Stromal cell of bone marrow (primary cell): ENCODE results near the gene DDI2.
"Not testable (repeated sequence)": the region's sequence is repeated elsewhere in the genome, so short reads cannot be mapped to it uniquely, and the experiment has no call there.

Experiments used
- DNase-seq: peaks from one replicate; pipeline ENCODE4 v3.0.0-alpha.2; 2012; ENCODE audit warnings: low read depth

Gene DDI2

DNA sequence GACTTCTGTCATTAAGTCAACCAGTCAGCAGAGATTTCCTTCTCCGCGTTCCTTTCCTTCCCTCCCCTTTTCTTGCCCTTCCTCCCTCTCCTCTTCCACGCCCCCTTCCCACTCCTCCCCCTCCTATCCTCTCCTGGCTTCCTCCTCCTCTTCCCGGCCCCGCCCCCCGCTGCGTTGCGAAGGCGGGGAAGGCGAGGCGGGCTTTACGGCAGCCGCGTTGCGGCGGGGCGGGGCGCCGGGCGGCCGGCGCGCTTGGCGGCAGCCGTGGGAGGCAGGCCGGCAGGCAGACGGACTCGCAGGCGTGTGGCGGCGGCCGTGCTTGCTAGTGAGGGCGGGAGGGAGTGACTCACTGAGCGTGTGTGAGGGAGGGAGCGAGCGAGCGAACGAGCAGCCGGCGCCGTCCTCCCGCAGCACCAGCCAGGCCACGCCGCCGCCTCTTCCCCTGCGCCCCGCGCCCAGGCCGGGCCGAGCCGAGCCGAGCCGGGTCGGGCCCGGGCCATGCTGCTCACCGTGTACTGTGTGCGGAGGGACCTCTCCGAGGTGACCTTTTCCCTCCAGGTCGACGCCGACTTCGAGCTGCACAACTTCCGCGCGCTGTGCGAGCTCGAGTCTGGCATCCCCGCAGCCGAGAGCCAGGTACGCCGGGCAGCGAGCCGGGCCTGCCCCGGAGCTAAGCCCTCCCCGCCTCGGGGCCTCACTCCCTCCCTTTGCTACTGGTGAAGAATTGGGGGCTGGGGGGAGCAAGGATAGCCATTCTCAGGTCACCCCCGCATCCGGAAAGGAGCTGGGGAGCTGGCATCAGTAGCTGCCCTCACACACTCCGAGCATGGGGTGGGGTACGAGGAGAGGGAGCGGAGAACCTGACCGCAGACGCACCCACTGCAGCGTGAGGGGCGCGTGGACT lies at the start of gene DDI2:
DDI2 (plus strand) TSS at position 286 of the 904 bp plus-strand sequence; CDS start at position 499, 213 bp downstream.
- peak; percentile 97 for DNase-seq

GRCh38 chr1:15568387-15569073 lies 48.7 kb upstream of the DDI2 start:
- no peak for DNase-seq

DNA sequence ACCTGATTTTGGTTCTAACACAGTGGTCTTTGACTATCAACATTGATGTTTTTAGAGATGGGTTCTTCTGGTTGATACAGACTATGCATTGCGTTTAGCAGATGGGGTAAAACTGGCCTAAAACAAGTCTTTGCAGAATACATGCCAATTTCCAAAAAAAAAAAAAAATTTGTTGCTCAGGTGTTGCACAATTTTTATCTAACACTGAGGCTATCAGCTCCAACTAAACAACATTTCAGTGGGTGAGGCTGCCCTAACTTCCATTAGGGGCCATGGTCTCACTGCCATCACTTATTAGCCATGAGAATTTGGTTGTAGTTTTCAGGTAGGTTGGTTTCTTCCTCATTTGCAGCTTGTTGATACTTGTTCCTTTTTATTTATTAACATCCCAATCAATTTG lies 46.4 kb upstream of the DDI2 start:
- no peak for DNase-seq

- DNase-seq: no peak
Measured at GRCh38 chr1:15571266-15571665, 46.0 kb upstream of the DDI2 start.

DNA sequence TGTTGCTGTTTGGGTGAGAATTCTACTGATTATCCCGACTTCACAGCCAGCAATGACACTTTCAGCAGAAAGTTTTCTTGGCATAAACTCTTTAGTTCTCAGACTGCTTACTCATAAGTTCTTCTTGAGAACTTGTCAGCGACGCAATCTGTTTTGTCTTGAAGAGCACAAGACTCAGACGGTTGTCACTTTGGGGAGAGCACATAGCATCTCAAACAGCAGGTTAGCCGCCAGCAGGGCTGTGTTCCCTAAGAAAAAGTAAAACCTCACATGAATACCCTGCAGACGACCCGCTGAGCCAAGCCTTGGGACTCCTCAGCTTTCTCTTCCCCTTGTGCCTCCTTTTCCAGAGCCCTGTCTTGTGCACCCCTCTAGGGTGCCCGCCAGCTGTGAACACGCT lies 43.8 kb upstream of the DDI2 start:
- no peak for DNase-seq

GRCh38 chr1:15574741-15575140 lies 42.5 kb upstream of the DDI2 start:
- no peak for DNase-seq

DNA sequence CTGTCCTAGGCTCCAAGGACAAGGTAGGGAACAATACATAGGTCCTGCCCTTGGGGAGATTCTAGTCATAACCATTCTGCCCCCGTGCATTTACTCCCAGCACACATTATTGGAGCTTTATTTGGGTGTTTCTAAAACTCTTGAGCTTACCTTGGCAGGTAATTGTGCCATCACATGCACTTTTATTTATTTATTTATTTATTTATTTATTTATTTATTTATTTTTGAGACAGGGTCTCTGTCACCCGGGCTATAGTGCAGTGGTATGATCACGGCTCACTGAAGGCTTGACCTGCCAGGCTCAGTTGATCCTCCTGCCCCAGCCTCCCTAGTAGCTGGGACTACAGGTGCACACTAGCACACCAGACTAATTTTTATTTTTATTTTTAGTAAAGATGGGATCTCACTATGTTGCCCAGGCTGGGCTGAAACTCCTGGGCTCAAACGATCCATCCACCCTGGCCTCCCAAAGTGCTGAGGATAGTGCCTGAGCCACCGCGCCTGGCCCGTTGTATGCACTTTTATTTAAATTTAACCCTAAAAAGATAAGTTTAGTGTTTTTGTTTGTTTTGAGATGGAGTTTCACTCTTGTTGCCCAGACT lies 41.6 kb upstream of the DDI2 start:
- DNase-seq: no peak

GRCh38 chr1:15577691-15578090 lies 39.6 kb upstream of the DDI2 start:
- DNase-seq: no peak

DNA sequence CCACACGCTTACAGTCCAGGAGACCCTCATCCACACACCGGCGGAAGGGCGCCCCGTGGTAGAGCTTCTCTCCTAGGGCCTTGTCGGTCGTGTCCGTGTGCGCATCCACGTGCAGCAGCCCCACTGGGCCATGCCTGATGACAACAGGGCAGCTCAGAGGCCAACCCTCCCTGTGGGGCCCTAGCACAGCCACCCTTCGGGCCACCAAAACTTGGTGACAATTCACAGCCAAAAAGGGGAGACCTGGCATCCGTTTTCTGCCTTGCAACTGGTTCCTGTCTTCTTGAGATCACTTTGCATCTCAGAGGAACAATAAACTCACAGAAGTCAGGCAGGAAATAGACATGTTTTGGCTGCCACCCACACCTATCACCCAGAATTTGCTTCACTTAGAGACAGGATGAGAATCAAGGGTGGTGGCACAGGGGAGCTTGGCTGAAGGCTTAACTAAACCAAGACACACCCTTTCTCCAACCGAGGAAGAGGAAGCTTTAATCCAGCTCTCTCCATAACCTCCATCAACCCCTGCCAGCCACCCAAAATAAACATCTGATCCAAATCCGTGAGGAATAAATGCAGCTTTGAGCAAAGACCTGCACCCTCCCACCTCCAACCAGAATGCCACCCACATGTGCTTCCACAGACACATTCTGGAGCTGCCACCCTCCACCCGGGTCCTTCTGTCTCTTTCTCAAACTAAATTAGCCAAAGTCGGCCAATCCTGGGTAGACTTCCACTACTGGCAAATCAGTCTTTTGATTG lies 38.2 kb upstream of the DDI2 start:
- DNase-seq: no peak

GRCh38 chr1:15579683-15580047 lies 37.6 kb upstream of the DDI2 start:
- no peak for DNase-seq

DNA sequence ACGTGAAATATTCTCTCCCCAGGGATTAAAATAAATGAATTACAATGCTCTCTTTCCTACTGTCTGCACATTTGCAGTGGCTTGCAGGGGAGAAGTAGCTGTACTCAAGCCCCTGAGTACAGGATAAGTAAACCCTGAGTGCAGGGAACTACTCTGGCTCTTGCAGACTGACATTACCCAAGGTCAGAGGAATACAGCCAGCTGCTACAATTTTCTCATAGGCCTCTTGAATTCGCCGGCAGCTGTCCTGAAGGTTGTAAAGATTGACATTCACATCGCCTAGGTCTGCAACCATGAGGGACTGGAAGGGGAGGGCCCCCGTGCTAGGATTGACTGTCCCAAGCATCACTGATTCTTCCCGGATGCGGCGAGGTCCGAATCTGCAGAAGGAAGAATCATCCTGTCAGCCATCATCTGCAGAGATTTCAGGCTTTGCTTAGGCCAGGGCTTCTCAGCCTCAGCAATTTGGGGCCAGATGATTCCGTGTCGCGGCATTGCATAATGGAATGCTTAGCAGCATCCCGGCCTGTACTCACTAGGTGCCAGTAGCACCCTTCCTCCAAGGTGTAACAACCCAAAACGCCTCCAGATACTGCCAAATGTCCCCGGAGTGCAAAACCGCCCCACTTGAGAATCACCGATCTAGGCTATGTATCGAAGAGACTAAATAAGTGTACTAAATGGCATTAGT lies 34.1 kb upstream of the DDI2 start:
- no peak for DNase-seq

- no peak for DNase-seq
Measured at GRCh38 chr1:15584489-15585363, 32.5 kb upstream of the DDI2 start, which contains the start of gene AGMAT. AGMAT (minus strand) TSS chr1:15585051; CDS start chr1:15584967, 84 bp downstream.

GRCh38 chr1:15592285-15592684 lies 25.0 kb upstream of the DDI2 start:
- DNase-seq: no peak

DNA sequence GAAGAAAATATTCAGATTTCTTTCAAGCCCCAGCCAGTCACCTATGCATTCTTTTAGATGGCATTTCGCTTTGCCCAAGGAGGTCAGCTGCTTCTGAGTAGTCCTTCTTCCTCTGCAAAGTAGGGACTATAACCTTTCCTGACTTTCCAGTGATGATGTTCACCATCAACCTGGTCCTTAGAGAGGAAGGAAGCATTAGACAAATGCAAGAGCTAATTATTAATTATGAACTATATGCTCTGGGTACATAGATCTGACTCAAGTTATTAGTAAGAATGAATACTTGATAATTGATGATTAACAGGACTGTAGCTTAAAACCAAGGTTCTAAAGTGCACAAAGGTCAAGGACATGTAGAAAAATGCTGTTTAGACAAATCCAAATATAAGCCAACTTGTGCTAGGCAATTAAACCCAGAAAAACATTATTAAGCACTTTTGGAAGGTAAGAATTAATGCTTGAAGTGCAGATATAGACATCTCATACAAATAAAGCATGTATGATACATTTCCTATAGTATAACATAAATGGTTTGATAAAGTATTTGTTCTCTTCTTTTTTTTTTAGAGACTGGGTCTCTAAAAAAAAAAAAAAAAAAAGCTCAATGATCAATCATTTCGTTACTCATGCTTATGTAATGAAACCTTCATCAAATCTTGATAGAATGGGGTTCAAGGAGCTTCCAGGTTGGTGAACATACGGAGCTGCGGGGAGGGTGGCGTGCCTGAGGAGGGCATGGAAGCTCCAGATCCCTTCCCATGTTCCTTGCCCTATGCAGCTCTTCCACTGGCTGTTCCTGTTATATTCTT lies 21.2 kb upstream of the DDI2 start:
- DNase-seq: no peak

DNA sequence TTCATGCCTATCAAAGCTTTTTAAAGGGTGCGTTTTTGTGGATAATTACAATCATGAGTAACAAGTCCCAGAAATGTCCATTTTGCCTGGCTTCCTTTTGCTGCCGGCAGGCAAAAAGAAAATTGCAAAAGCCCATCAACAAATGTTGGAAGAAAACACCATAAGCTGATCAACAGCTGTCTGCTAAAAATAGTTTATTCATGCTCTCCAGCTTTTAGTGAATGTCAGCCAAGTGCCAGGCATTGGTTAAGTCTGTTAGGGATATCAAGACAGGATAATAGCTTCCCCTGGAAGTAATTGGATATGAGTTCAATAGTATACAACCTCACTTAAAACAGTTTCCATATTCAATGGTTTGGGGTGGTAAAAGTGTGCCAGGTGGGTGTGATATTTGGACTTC lies 18.8 kb upstream of the DDI2 start:
- no peak for DNase-seq

DNA sequence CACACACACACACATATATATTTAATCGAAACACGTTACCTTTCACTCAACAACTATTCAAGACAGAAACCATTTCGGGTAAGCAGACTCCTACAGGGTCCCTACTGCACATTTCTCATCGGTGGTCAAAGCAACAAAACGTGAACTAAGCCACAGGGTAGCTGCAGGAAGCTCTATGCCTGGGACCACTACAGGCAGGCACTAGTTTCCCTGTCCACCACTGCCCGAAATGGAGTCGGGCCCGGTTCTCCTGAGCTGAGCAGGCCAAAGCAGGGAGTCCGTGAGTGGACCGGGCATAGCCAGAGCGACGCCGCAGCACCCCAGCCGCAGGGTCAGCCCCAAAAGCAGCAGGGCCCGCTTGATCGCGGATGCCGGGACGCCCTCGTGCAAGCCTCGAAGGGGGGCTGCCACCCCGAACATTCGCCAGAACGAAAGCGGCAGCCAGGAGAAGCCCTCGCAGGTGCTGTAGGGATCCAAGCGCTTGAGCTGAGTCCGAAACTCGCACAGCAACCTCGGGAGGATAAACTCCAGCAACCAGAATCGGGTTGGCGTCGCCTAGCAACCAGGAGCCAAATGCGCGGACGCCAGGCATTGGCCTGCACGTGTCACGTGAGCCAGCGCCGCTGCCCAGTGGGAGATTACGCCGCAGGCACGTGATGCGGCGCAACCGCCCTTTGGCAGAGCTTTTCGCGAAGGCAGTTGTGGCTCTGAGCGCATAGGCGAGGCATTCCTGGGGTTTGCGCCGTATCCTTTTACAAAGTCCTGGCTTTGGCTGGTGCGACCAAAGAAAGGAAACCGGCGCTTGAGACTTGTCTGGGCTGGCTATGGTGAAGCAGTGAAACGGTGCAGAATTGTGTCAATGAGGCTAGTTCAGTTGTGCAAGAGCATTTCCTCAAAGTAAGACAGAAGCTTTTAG lies 13.9 kb upstream of the DDI2 start:
- peak; percentile 96 for DNase-seq

DNA sequence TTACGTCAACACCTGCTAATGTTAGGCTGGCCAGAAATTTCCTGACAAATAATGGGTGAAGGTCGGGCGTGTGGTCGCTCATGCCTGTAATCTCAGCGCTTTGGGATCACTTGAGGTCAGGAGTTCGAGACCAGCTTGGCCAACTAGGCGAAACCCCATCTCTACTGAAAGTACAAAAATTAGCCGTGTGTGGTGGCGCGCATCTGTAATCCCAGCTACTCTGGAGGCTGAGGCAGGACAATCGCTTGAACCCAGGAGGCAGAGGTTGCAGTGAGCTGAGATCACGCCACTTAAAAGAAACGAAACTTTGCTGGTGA lies 13.3 kb upstream of the DDI2 start:
- not testable (repeated sequence) for DNase-seq

DNA sequence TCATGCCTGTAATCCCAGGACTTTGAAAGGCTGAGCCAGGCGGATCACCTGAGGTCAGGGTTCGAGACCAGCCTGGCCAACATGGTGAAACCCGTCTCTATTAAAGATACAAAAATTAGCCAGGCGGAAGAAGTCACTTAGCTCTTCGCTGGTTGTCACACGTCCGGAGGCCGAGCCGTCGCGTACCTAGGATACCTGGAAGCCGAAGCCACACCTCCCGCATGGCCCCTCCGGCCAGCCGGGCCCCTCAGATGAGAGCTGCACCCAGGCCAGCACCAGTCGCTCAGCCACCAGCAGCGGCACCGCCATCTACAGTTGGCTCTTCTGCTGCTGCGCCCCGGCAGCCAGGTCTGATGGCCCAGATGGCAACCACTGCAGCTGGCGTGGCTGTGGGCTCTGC lies 12.9 kb upstream of the DDI2 start:
- DNase-seq: not testable (repeated sequence)
